ENCODE data around the gene SUSD5.

DNA sequence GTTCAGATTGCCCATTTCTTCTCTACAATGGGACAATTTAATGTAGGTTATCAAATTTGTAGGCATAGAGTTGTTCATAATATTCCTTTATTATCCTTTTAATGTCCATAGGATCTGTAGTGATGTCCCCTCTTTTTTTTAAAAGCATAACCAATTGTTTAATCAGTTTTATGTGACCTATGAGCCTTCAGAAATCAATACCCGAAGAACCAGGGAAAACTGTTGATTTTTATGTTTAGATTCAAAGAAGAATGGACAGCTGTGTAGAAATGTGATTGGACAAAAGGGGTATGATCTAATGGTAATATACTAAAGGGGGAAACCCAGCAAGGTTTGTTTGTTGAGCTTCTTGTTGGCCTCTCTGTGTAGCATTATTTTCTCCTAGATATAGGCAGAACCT is 39.5 kb downstream of the SUSD5 start:
- TF ChIP-seq, protein P1, sequence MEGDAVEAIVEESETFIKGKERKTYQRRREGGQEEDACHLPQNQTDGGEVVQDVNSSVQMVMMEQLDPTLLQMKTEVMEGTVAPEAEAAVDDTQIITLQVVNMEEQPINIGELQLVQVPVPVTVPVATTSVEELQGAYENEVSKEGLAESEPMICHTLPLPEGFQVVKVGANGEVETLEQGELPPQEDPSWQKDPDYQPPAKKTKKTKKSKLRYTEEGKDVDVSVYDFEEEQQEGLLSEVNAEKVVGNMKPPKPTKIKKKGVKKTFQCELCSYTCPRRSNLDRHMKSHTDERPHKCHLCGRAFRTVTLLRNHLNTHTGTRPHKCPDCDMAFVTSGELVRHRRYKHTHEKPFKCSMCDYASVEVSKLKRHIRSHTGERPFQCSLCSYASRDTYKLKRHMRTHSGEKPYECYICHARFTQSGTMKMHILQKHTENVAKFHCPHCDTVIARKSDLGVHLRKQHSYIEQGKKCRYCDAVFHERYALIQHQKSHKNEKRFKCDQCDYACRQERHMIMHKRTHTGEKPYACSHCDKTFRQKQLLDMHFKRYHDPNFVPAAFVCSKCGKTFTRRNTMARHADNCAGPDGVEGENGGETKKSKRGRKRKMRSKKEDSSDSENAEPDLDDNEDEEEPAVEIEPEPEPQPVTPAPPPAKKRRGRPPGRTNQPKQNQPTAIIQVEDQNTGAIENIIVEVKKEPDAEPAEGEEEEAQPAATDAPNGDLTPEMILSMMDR (IDR thresholded peaks at IDR 0.05), result no peak
- TF ChIP-seq POLR2A (IDR thresholded peaks at IDR 0.05), result no peak

All from breast epithelium (tissue), 3 donors.